ENCODE results near the gene CDC42EP2.
"Not testable (repeated sequence)": the region's sequence is repeated elsewhere in the genome, so short reads cannot be mapped to it uniquely, and the experiment has no call there.

The CDC42EP2 gene

DNA sequence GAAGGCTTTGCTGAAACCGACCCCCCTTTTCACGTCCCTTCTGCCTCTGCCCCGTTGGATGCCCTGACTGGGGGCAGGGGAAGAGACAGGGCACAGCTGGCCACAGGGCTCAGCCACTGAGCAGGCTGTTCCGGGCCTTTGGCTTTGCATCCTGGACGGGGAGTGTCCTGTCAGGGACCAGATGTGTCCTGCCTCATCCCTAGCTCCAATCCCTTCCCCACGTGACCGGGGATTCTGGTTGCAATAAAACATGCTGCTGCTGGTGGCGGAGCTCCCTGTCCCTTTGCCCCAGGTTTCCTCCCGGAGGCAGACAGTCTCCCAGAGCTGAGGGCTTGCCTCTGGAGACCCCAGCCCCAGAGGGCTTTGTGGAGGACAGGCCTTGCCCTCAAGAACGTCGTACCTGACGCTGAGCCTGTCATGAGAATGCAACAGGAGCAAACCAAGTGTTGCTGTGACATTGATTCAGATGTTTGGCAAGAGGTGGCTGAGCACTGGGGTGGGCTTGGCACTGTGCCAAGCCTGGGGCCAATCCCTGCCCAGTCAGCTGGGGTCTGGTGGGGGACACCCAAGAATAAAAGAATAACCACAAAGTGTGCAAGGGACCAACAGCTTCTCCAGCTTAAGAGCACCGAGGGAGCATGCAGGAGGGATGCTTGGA, 7.3 kb downstream of the CDC42EP2 start:
- no peak for DNase-seq

DNA sequence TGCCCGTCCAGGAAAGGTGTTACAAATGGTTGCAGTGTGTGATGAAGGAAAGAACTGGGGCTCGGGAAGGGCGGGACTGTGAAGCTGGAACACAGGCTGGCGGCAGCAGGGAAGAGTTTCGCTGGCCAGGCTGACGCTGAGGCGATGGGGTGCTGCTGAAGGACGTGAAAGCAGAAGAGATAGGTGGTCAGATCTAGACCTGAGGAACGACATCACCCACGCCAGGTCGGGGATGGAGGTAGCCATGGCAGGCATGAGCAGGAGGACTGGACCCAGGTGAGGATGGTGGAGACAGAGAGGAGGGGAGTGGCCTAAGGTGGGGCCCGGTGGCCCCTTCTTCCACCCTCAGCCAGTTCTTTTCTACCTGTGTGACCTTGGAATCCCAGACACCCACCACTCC, 9.1 kb downstream of the CDC42EP2 start:
- DNase-seq = no peak

DNA sequence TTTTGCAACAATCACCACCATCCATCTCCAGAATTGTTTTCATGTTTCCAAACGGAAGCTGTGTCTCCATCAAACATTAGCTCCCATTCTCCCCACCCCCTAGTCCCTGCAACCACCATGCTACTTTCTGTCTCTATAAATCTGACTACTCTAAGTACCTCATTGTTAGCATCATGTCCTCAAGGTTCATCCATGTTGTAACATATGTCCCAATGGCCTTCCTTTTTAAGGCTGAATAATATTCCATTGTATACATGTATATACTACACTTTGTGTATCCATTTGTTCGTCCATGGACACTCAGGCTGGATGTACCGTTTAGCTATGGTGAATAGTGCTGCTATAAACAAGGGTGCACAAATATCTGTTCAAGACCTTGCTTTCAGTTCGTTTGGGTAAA, 10.8 kb downstream of the CDC42EP2 start:
- DNase-seq = no peak

DNA sequence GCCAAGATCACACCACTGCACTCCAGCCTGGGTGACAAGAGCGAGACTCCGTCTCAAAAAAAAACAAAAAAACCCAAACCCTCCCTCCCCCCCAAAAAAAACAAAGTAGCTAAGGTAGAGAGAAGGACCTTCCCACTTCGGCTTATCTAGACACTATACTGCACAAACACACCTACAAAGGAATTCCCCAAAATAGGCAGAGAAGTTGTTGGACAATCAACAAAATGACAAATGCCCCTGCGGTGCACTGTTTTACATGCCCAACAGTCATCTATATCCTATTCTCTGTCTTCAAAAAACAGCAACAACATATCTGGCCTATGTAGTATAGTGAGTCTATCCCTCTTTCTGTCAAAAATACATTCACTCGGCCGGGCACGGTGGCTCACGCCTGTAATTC, 12.4 kb downstream of the CDC42EP2 start:
- DNase-seq = no peak

DNA sequence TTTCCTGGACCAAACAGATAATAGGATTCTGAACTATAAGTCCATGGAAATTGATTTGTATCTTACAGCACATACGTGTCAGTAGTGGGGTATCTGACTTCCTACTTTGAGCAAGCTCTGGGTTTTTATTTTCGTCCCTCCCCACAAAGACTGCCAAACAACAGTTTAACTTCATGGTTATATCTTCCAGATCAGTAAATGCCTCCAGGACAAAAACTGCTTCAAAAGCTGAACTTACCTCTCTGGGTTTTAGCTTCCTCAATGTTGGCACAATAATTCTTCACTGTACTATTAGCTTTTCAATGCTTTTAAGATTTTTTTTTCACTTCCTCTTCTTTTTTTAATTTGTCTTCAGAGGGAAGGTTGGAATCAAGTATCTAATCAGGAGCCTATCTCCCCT, 14.8 kb downstream of the CDC42EP2 start:
- no peak for DNase-seq

DNA sequence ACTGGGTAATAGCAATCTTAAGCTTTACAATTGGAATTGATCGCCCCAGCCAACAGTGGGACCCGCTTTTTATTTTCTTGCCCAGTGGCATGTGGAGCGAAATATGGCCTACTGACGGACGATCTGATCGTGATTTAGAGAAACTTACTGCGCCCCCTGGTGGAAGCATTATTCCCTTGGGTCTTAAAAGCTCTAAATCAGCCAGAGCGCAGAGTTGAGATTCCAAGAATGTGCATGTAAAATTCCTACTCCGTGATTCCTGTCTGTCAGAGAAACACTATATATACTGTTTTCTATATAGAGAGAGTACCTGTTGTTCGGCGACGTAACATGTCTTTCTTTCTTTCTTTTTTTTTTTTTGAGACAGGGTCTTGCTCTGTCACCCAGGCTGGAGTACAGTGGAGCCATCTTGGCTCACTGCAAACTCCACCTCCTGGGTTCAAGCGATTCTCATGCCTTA, 15.3 kb downstream of the CDC42EP2 start:
- peak; percentile 29 to 72 (median 65) for DNase-seq

DNA sequence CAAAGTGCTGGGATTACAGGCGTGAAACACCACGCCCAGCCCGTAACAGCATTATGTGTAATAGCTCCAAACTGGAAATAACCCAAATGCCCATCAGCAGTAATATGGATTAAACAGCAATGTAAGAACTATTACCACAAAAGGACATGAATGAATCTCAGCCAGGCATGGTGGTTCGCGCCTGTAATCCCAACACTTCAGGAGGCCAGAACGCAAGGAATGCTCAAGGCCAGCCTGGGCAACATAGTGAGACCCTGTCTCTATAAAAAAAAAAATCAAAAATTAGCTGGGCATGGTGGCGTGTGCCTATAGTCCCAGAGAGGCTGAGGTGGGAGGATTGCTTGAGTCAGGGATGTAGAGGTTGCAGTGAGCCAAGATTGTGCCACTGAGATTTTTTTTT, 15.9 kb downstream of the CDC42EP2 start:
- DNase-seq = no peak

DNA sequence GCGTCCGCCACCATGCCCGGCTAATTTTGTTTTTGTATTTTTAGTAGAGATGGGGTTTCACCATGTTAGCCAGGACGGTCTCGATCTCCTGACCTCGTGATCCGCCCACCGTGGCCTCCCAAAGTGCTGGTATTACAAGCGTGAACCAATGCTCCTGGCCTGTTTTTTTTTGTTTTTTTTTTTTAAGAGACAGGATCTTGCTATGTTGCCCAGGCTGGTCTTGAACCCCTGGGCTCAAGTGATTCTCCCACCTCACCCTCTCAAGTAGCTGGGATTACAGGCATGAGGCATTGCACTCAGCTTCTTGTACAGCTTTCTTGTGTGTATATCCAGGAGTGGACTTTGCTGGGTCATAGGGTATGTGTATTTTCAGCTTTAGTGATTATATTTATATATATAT, 17.9 kb downstream of the CDC42EP2 start:
- DNase-seq = not testable (repeated sequence)

DNA sequence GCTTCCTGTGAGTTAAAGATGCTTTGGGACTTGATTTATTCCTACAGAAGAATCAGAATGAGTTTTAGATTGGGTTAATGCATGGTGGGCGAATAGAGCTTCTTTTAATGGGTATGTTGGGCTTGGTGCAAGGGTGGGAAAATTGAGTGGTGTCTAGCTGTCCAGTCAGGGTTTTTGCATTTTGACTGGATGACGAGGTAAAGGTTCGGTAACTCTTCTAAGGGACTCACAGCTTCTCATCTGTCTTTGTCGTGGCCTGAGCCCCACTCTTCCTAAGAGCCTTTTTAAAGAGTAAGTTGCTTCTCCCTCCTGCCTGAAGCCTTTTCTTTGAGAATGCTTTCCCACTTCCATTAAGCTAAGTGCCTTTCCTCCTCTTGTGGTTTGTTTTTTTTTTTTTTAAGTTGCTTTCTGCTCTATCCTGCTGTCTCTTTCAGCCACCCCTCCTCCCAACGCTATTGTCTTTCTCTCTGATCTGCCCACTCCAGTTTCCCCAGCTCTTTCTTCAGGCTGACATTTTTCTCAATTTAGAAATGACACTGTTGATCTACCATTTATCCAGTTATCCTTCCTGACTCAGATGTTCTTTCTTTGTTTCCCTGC, 20.1 kb downstream of the CDC42EP2 start:
- DNase-seq = no peak

DNA sequence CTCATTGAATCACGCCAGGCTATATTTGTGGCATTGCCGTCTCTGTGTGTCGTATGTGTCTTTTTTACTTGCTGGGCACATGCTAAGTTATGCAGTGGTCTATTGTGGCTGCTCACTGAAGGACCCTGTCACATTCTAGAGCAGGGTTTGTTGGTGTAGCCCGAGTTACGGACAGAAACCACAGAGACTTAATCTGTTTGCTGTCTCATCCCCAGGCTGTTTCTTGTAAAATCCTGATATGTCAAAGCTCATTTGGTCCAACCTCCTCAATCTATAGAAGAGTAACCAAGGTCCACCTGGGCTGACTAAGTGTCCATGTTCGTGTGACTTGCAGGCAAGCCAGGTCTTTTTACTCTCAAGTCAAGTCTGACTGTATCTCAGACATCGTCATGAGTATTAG, 24.0 kb downstream of the CDC42EP2 start:
- DNase-seq = no peak

DNA sequence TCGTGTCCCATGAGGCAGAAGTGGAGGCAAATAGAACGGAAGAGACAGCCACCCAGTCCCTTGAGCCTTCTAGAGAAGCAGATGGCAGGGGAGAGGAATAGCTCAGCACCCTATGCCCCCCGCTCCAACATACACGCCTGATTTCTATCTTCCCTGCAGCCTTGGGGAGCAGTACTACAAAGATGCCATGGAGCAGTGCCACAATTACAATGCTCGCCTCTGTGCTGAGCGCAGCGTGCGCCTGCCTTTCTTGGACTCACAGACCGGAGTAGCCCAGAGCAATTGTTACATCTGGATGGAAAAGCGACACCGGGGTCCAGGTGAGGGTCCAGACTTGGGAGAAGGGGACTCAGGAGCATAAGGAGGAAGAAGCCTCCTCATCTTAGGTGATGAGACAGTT, 25.6 kb downstream of the CDC42EP2 start:
- no peak for DNase-seq

DNA sequence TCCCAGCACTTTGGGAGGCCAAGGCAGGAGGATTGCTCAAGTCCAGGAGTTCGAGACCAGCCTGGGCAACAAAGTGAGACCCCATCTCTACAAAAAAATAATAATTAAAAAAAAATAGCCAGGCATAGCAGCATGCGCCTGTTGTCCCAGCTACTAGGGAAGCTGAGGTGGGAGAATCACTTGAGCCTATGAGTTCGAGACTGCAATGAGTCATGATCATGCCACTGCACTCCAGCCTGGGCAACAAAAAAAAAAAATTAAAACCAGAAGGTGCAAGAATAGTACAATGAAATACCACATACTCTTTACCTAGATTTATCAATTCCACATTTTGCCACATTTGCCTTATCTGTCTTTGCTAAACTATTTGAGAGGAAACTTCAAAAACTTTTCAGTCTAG, 27.2 kb downstream of the CDC42EP2 start:
- no peak for DNase-seq

DNA sequence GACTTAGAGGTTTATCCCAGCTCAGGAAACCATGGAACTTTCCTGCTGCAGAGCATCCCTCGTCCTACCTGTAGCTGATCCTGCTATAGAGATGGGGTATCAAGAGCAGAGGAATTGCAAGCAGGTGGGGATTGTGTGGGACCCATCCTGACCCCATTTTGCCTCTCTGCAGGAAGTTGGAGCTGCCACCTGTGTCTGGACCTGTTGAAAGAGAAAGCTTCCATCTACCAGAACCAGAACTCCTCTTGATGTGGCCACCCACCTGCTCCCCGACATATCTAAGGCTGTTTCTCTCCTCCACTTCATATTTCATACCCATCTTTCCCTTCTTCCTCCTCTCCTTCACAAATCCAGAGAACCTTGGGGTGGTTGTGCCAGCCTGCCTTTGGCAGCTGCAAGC, 36.8 kb downstream of the CDC42EP2 start:
- DNase-seq = no peak

DNA sequence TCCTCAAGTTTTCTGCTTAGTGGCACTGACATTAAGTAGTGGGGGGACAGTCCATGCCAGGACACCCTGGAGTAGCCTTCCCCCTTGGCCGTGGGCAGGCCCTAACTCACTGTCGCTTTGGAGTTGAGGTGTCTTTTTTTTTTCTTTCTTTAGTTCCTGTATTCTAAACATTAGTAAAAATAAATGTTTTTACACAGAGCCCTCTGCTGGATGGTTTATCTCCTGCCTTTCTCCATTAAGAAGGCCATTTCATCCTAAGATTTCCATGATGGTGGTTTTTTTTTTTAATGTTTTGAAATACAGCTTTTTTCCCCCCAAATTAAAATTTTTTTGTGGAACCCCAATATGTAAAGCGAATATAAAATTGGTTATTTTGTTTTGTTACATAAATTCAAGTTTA, 38.1 kb downstream of the CDC42EP2 start:
- no peak for DNase-seq

DNA sequence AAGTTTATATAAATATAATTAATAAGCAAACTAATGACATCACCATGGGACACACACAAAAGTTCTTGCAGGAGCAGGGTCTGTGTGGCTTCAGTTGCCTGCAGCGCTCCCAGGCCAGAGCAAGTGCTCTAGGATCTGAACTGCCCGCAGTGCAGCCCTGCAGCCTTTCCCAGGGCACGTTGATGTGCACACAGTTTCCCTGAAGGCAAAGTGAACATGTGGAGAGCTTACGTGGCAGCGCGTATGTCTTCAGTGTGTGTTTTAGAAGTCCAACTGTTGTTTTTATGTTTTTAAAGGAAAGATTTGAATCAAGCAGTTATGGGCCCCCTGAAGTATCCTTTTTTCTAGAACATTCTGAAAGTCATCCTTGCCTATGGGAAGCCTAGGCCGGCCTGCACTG, 38.7 kb downstream of the CDC42EP2 start:
- no peak for DNase-seq

DNA sequence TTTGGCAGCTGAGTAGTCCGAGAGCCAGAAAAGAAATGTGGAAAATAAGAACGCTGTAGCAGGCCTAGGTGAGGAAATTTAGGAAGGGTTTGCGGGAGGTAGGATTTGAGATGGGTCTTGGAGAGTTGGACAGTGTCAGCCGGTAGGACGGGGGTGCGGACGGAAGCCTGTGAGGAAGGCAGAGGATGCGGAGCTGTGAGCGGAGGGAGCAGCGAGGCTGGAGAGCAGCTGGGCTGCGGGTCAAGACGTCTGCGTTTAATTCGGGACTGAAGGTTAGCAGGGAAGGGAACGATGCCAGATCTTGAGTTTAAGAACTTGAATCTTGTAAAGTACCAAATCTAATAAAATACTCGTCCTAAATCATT, 39.2 kb downstream of the CDC42EP2 start:
- no peak for DNase-seq

DNA sequence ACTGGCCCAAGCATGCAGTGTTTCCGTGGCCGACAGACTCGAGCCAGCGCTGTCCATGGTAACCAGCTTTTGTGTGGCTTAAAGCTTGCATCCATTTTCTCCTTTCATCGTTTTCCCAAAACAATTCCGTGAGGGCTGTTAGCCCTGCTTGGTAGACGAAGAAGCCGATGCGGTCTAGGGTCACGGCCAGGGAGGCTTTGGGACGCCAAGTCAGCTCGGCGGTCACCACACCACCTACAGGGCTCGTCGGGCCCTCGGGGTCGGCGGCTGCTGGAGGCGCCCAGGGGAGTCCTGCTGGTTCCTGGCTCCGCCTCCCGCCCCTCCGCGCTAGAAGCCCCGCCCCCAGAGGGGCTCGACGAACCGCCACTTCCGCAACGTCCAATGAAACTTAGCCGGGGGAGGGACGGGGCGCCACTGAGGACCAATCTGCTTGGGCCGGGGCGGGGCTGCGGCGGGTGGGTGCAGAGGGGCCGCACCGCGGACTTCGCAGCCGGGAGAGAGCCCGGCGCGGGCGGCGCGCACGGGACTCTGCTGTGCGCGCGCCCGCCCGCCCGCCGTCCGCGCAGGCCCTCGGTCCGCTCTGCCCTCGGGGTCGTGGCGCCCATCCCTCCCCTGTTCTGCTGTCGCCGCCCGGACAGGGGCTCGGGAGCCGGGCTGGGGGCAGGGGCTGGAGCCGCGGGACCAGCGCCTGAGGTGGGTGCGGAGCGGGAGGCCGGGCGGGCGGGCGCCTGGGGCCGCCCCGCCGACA, 39.8 kb downstream of the CDC42EP2 start, which contains the start of gene TIGD3:
TSS of gene TIGD3 (plus strand) at position 487 of the 748 bp plus-strand sequence. CDS start 1,058 bp downstream, outside the sequence.
- DNase-seq = peak; percentile 78 to 96 (median 88)

DNA sequence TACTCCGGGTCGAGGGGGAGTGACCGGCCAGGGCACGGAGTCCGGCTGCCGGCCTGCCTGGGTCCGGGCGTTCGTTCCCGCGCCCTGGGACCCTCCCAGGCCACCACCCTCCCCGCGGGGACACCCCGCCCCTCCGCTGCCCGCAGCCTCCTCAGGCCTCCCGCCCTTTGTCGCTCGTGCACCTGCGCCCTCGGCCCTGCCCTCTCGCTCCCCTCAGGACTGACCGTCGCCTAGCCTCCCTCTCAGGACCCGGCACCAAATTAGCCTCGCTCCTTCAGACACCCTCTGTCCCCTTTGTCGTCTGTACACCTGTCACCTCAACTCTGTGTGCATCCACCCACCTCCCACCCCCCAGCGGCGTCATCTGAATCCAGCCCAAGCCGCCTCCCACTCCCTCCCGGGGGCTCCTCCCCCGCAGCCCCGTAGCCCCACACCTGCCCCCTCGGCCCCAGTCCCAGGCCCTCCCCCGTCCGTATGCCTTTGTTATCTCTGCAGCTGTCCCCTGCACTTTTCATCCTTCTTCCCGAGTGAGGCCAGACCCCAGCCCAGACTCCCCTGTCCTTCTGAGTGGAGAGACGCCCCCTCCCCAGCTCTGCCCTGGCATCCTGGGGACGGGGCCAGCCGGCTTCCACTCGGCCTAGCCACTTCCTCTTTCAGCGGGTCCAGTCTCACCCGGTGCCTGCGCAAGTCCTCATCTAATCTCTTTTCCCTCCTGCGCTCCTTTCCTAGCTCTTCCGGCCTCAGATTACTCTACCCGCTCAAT, 40.5 kb downstream of the CDC42EP2 start:
- DNase-seq = peak in 2 of 4 experiments; percentile 28 to 58

DNA sequence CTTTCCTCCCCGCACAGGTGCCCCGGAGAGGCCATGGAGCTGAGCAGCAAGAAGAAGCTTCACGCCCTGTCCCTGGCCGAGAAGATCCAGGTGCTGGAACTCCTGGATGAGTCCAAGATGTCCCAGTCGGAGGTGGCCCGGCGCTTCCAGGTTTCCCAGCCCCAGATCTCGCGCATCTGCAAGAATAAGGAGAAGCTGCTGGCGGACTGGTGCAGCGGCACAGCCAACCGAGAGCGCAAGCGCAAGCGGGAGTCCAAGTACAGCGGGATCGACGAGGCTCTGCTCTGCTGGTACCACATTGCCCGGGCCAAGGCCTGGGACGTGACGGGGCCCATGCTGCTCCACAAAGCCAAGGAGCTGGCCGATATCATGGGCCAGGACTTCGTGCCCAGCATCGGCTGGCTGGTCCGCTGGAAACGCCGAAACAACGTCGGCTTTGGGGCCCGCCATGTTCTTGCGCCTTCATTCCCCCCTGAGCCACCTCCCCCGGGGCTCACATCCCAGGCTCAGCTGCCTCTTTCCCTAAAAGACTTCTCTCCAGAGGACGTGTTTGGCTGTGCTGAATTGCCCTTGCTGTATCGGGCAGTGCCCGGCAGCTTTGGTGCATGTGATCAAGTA, 41.2 kb downstream of the CDC42EP2 start:
- no peak for DNase-seq

DNA sequence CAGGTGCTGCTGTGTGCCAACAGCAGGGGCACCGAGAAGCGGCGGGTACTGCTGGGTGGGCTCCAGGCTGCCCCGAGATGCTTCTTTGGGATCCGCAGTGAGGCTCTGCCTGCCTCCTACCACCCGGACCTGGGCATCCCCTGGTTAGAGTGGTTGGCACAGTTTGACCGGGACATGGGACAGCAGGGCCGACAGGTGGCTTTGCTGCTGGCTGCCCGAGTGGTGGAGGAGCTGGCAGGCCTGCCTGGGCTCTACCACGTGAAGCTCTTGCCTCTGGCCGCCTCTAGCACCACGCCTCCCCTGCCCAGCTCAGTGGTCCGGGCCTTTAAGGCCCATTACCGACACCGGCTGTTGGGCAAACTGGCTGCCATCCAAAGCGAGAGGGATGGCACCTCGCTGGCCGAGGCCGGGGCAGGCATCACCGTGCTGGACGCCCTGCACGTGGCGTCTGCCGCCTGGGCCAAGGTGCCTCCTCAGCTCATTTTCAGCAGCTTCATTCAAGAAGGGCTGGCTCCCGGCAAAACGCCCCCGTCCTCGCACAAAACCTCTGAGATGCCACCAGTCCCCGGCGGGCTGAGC, 41.8 kb downstream of the CDC42EP2 start:
- no peak for DNase-seq

DNA sequence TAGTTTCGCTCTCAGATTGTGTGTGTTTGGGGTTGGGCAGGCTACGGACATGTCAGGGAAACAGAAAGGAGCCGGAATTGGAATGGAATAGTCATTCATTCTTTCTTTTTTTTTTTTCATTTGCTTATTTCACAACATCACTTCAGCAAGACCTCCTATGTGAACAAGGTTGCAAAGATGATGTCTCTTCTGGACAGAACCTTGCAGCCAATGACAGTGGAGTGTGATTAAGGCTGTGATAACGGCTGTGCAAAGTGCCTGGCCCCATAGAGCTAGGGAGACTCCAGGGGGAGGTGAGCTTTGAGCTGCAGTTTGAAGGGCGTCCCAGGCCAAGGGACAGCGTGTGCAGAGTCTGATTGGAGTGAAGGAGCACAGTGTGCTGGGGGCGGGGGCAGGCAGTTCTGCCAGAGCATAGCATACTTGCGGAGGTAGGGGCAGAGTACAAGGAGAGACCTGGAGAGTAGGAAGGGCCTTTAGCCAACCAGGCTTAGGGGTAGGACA, 43.2 kb downstream of the CDC42EP2 start:
- no peak for DNase-seq

DNA sequence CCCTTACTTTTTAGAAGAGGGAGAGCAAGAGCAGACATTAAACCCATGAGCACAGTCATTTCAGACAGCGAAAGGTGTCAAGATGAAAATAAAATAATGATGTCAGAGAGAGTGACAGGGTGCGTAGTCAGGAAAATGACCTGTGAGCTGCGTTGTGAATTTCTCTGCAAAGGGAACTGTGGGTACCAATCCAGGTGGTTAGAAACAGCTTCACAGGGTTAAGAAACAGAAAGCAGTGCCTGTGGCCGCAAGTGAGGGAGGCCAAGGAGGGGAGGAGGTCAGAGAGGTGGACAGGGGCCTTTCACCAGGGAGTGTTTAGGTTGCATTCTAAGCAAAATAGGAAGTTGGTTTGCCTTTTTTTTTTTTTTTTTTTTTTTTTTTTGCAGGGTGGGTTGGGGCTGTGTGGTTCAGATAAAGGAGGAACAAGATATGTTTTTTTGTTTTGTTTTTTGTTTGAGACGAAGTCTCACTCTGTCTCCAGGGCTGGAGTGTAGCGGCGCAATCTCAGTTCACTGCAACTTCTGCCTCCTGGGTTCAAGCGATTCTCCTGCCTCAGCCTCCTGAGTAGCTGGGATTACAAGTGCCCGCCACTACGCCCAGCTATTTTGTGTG, 47.8 kb downstream of the CDC42EP2 start:
- DNase-seq = no peak

All from activated naive CD4-positive, alpha-beta T cell (primary cell).